Mammary microvascular endothelial cell (primary cell): ENCODE data around the gene ZNF75A. TPM values are rescaled to one million over a fixed set of nuclear protein-coding genes. Genes with fewer than 3 reads are reported as not detected.

Experiments
- total RNA-seq: library from RNA; depleted of rRNA; stranded (reverse); fragments of >200 nt; gene quantifications from 2 replicates; pipeline ENCODE4 v1.2.3, GENCODE V29; 2015

The ZNF75A gene
- 9.8 and 10.7 TPM in 2 replicates for total RNA-seq

GRCh38 chr16:3305109-3306068 lies at the start of gene ZNF75A, which contains the start of gene TIGD7:
TSS of gene ZNF75A (plus strand) at chr16:3305497. CDS start at chr16:3308429, 2,932 bp downstream.
TSS of gene TIGD7 (minus strand) at chr16:3305430. CDS start at chr16:3300614, 4,816 bp downstream.

GRCh38 chr16:3256146-3256865 lies 49.0 kb upstream of the ZNF75A start, which contains the start of gene MEFV:
TSS of gene MEFV (minus strand) at chr16:3256633. CDS start at chr16:3256587, 46 bp downstream.

GRCh38 chr16:3282730-3283542 lies 22.4 kb upstream of the ZNF75A start, which contains the start of gene ZNF263:
TSS of gene ZNF263 (plus strand) at chr16:3283491. CDS start at chr16:3283819, 328 bp downstream.

GRCh38 chr16:3355589-3355988 lies 50.3 kb downstream of the ZNF75A start, which contains the start of gene OR2C1:
TSS of gene OR2C1 (plus strand) at chr16:3355889. CDS start at chr16:3355941, 52 bp downstream.

Other genes starting within 250 kb of the ZNF75A start
- gene IL32, start 239.9 kb upstream of the ZNF75A start, total RNA-seq, result 824 and 885 TPM in 2 replicates
- gene ZSCAN10, start 206.2 kb upstream of the ZNF75A start, total RNA-seq, result not detected in 2 replicates
- gene ZNF205, start 192.9 kb upstream of the ZNF75A start, total RNA-seq, result 14.7 and 16.0 TPM in 2 replicates
- gene ZNF213, start 170.5 kb upstream of the ZNF75A start, total RNA-seq, result 4.8 and 4.9 TPM in 2 replicates
- 0.13 and 1.9 TPM in 2 replicates for gene OR1F1, start 117.3 kb upstream of the ZNF75A start, total RNA-seq
- 5.8 and 6.4 TPM in 2 replicates for gene ZNF200, start 70.3 kb upstream of the ZNF75A start, total RNA-seq
- not detected in 2 replicates for gene MEFV, start 48.9 kb upstream of the ZNF75A start, total RNA-seq
- gene ZNF263, start 22.0 kb upstream of the ZNF75A start, total RNA-seq, result 23.6 and 27.9 TPM in 2 replicates
- 0.73 and 1.5 TPM in 2 replicates for gene TIGD7, start 67 bp upstream of the ZNF75A start, total RNA-seq
- gene OR2C1, start 50.4 kb downstream of the ZNF75A start, total RNA-seq, result not detected in 2 replicates
- 6.1 and 6.9 TPM in 2 replicates for gene ZSCAN32, start 95.5 kb downstream of the ZNF75A start, total RNA-seq
- gene ZNF174, start 95.7 kb downstream of the ZNF75A start, total RNA-seq, result 6.2 and 9.5 TPM in 2 replicates
- 1.3 and 1.5 TPM in 2 replicates for gene ZNF597, start 138.0 kb downstream of the ZNF75A start, total RNA-seq
- gene NAA60, start 138.2 kb downstream of the ZNF75A start, total RNA-seq, result 19.7 and 55.0 TPM in 2 replicates
- not detected in 2 replicates for gene C16orf90, start 190.0 kb downstream of the ZNF75A start, total RNA-seq
- 7.6 and 8.7 TPM in 2 replicates for gene CLUAP1, start 195.5 kb downstream of the ZNF75A start, total RNA-seq